Measurements from ENCODE around the gene CCDC92B.
A peak's percentile ranks its signal among the peaks of the same experiment; 100 is the strongest.

CCDC92B gene

GRCh38 chr17:2721603-2722002, 27.8 kb downstream of the CCDC92B start:
- DNase-seq (ENCODE audit: low read depth): no peak

GRCh38 chr17:2719861-2720260, 29.6 kb downstream of the CCDC92B start:
- DNase-seq (ENCODE audit: low read depth): no peak

GRCh38 chr17:2718150-2718938, 31.1 kb downstream of the CCDC92B start:
- no peak for DNase-seq (ENCODE audit: low read depth)

- DNase-seq (ENCODE audit: low read depth): no peak
Observed at GRCh38 chr17:2716649-2717048, 32.8 kb downstream of the CCDC92B start.

GRCh38 chr17:2713881-2714280, 35.6 kb downstream of the CCDC92B start:
- no peak for DNase-seq (ENCODE audit: low read depth)

DNA sequence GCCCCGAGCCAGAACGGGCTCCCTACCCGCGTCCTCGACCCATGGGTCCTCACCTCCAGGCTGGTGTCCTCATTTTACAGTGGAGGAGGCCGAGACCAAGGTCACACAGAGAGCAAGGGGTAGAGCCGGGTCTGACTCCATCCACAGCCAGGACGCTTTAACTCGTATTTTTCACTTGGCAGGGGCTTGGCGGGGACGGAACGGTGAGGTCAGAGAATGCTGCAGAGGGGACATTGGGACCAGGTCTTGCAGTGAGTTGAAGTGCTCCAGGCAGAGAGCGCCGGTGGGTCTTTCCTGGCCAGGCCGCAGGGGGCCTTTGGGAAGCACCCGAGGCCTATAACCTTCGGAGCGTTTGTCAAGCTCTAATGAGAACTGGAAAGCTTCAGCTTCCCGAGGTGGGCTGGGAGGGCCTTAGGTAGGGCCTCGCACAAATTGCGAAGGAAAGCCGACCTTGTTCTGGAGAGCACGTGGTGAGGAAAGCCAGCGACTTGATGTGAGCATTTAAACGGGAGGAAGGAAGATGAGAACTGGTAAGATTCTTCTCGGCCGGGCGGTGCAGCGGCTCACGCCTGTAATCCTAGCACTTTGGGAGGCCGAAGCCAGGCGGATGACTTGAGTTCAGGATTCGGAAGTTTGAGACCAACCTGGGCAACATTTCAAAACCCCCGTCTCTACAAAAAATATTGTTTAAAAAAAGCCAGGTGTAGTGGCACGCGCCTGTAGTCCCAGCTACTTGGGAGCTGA, 37.0 kb downstream of the CCDC92B start:
- no peak for DNase-seq (ENCODE audit: low read depth)

DNA sequence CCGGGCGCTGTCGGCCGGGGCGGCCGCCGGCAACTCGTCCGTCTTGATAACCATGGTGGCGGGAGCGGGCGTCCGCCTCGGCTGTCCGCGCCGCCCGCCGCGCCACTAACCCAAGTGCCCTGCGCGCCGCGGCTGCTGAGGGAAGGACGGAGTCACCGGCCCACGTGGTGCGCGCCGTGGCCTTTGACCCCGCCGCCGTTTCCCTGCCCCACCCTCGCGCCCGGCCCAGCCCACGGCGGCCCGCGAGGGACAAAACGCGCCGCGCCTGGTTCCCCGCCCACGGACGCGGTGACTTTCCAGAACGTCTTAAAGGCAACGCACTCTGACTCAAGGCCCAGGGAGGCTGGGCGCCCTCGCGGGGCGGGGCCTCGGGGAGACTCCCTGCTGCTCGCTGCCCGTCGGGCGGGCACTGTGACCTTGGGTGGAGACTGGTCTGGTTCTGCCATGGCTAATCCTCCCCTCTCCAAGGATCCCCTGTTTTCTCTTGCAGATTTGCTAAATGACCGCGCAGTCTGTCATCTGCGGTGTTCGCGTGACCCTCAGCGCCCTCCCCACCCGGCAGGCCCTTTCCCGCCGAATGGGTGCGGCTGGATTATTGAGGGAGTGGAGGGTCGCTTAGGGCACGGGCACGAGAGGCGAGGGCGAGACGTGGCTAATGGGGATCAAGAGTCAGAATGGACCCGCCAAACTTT, 37.7 kb downstream of the CCDC92B start, which contains the start of gene CLUH:
Gene CLUH (minus strand): TSS at position 157 of the 692 bp plus-strand sequence. CDS start 103 bp downstream, at position 54.
- DNase-seq (ENCODE audit: low read depth): peak; percentile 92

DNA sequence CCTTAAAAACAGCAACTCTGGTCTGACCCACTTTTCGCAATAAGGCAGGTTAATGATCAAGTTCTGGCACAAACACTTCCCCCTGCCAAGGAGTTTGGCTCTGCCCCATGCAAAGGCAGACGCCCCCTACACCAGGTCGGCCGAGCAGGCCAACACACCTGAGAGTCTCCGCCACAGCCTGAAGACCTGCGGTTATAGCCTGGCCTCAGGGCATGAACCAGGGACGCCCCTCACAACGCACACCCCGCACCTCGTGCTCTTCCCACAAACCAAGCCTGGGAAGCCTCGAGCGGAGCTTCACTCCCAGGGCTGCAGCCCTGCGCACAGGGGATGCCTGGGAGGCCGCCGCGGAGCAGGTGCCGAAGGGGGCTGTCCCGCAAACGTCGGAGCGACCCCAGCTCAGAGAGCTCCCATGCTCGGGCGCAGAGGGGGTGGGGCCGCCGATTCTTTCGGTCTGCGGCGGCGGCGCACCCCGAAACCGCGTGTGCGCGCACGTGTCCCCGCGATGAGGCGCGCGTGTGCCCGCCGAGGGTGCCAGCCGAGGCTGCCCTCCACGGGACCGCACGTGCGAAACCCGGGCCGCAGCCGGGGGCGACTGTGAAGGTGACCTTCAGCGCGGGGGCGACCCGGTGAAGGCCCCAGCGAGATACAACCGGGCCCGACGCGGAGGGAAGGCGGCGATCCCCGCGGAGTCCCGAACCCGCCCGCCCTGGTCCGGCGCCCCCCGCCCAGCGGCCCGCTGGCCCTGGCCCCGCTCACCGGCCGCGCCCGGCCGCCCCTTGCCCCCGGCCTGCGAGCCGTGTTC, 38.4 kb downstream of the CCDC92B start:
- no peak for DNase-seq (ENCODE audit: low read depth)

DNA sequence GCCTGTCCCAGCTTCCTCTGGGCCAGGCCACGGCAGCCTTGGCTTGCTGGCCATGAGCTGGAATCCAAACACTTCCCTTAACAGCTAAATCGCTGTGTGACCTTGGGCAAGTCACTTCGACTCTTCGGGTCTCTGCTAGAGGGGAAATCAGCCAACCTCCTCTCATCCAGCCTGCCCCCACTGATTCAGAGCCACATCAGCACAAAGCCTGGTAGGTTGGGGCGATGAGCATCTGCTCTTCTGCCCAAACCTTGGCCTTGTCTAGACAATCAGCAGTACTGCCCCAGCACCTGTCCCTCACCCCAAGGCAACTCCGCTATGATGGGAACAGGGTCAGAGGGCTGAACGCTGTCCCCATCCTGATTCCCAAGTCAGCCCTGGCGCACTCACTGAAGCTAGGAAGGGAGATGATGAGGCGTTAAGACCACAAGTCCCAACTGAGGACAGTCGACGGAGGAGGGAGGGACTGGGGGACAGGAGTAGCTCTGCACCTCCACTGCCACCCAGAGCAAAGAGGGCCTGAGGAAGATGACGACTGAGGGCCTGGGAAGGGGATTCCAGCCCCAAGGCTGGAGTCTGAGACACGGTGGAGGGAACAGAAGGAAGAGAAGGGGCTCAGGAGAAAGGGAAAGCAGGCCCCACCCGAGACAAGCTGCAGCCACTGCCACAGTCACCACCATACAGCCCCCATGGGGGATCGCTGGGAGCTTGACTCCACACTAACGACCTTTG, 39.2 kb downstream of the CCDC92B start:
- DNase-seq (ENCODE audit: low read depth): no peak

- no peak for DNase-seq (ENCODE audit: low read depth)
Observed at GRCh38 chr17:2709183-2709661, 40.2 kb downstream of the CCDC92B start.

DNA sequence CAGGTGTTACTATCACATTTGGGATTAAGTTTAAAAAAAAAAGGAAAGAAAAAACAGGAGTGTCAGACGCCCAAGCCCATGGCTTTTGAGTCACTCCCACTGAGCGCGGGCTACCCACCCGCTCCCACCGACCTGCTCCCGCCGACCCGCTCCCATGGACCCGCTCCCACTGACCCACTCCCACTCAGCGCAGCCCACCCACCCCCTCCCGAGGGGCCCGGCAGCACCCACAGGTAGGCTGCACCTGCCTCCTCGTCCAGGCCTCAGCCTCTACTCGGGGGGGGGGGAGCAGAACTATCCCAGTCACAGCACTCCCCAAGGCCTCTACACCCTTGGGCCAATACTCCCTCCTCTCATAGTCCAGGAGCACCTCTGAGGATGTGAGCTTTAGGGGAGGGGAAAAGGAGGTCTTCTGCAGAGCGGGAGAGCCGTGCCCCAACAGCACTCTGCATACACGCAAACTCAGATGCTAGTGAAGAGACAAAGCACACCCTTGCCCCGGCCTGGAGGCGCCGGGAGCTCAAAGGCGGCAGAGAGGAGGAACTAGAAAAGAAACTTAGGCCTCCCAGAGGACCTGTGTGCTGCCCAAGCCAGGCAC, 40.8 kb downstream of the CCDC92B start:
- no peak for DNase-seq (ENCODE audit: low read depth)

GRCh38 chr17:2707721-2708584, 41.5 kb downstream of the CCDC92B start:
- no peak for DNase-seq (ENCODE audit: low read depth)

GRCh38 chr17:2706911-2707510, 42.4 kb downstream of the CCDC92B start:
- DNase-seq (ENCODE audit: low read depth): no peak

- DNase-seq (ENCODE audit: low read depth): no peak
Observed at GRCh38 chr17:2705888-2706795, 43.3 kb downstream of the CCDC92B start.

DNA sequence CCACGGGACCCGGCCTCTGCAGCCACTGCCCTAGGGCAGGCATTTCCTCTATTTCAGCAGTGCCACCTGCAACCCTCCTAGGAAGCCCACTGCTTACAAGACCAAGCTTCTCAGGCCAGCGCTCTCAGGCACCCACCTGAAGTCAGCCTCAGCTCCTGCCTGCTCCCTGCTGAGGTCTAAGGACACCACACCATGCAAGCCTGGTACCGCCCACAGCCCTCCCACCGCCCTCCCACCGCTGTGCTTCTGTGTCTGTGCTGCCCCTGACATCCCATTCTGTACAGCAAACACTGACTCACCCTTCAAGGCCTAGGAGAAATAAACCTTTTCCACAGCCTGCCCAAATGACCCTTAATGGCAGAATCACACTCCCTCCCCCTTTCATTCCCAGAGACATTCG, 44.2 kb downstream of the CCDC92B start:
- no peak for DNase-seq (ENCODE audit: low read depth)

DNA sequence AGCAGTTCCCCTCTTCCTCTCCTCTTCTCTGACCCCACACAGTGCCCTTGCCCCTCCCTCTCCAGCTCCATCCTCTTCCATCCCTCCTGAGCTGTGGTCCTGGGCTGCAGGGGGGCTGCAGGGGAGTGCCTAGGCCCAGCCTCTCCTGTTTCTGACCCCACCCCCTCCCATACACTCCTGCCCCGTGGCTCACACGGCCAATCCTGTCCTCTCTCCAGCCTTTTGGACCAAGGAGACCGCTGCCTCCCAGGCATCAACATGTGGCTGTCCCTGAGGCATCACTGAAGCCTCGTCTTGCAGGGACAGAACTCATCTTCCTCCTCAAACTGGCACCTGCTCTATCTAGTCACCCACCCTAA, 44.6 kb downstream of the CCDC92B start:
- DNase-seq (ENCODE audit: low read depth): no peak

DNA sequence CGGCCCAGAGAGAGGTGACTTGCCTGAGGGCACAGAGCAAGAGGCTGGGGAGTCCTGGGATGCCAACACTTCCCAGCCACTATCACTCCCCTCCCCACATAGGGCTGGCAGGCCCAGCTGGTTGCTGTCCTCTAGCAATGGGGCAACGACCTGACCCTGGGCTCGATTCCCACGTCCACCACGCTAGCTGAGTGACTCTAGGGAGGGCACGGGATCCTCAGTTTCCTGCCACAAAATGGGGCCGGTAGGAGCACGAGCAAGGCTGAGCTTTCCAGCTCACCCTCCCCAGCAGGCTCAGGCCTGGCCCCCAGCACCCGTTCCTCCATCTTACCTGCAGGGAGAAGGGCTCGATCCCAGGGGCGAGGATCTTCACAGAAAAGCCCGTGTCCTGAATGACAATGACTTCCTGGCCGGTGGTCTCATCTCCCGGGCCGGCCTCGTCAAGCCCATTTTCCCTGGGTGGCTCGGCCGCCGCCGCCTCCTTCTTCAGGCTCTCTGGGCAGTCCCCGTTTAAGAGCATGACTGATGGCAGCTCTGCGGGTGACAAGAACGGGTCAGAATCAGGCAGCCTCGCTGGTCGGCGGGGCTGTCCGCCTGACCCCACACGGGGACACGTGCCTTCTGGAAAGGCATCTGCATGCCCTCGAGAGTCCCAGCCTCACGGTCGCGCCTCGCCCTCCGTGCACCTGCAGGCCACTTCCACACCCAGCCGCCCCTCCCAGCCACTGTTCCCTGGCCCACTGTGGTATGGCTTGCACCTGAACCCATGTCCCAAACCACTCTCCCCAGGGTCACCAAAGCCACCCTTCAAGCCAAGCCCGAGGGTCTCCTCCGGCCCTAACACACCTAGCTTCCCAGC, 45.2 kb downstream of the CCDC92B start:
- DNase-seq (ENCODE audit: low read depth): no peak
